Loucy (cell line): ENCODE results near the gene CADM4.

Experiments
- CTCF ChIP-seq: fragments of 200-600 bp; sonication (generic); conservative IDR thresholded peaks from 2 replicates; pipeline ENCODE4 v1.5.1; 2014; ENCODE audit warnings: mild to moderate bottlenecking, antibody characterized with exemption, low read length
- EZH2phosphoT487 ChIP-seq: fragments of 200-600 bp; IDR thresholded peaks from 2 replicates; pipeline ENCODE4 v1.6.1; 2018; ENCODE audit warnings: antibody characterized with exemption, mild to moderate bottlenecking, moderate library complexity, borderline replicate concordance

DNA sequence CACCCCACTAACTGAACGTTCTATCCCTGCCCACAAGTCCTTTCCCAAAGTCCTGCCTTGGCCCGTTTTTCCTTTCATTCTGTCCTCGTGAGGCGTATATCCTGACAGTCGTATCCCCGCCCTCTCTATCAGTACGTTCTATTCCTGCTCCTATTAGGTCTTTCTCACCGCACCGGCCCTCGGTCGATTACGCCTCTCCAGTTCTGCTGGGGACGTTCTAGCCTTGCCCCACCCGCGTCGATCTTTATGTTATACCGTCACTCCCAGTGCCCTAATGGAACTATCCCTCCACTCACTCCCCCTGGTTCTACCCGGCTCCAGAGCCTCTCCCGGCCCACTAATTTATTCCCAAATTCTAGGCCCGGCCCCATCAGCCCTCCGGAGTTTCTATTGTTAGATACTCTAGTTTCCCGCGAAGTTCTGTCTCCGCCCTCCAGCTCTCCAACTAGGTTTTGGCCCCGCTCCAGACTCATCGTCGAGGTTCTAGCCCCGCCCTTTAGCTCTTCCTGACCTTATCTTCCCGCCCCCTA lies 28.3 kb upstream of the CADM4 start:
- TF ChIP-seq CTCF, result no peak
- no peak for TF ChIP-seq EZH2phosphoT487
